CD4-positive, alpha-beta T cell (primary cell): ENCODE results near the gene MSH3. TPM values are rescaled to one million over a fixed set of nuclear protein-coding genes. Genes with fewer than 3 reads are reported as not detected.

ENCODE experiments used
- ATAC-seq: fragments of 200-7000 bp; cut with Tn5 transposase; one replicate; pipeline ENCODE4 v1.10.0; 2022; ENCODE audit warnings: mild to moderate bottlenecking; ENCODE audit not compliant: poor library complexity
- CTCF ChIA-PET: fragments of 350-600 bp; sonication (Branson Sonifier 250); formaldehyde crosslinking; loops from one replicate; lab custom pipeline; 2021; ENCODE audit warnings: antibody characterized with exemption, inconsistent platforms; lab: Charles Lee
- POLR2A ChIA-PET: fragments of 350-600 bp; sonication (Branson Sonifier 250); formaldehyde crosslinking; loops from one replicate; lab custom pipeline; 2021; ENCODE audit warnings: antibody characterized with exemption, inconsistent platforms; lab: Charles Lee
- DNase-seq, 14 experiments: peaks; one replicate each; pipeline ENCODE4 v3.0.0-alpha.2; 2013 to 2020; ENCODE audit warnings: mixed read lengths in 2 of 14
- H3K27ac ChIP-seq, 2 donors: one replicate each; pipeline versions ENCODE4 v1.5.1 to v1.7.0; 2013; ENCODE audit warnings: low read length in 2 of 2, low read depth in 1 of 2, mild to moderate bottlenecking in 1 of 2
- H3K27me3 ChIP-seq, 2 experiments: 1 replicate in 1 of 2; 2 replicates in 1 of 2; pipeline versions ENCODE4 v1.6.1 to v1.7.0; 2013; ENCODE audit warnings: low read length in 2 of 2, control low read depth in 1 of 2, mild to moderate bottlenecking in 1 of 2, moderate library complexity in 1 of 2; ENCODE audit not compliant: insufficient read depth in 2 of 2, control insufficient read depth in 1 of 2
- H3K36me3 ChIP-seq: one replicate; pipeline ENCODE4 v1.6.1; 2013; ENCODE audit warnings: low read length, control low read depth; ENCODE audit not compliant: insufficient read depth
- H3K4me1 ChIP-seq: one replicate; pipeline ENCODE4 v1.6.1; 2013; ENCODE audit warnings: low read length, control low read depth; ENCODE audit not compliant: insufficient read depth
- H3K4me3 ChIP-seq: one replicate; pipeline ENCODE4 v1.5.1; 2013; ENCODE audit warnings: mild to moderate bottlenecking, low read length, moderate library complexity
- H3K9me3 ChIP-seq, 2 experiments: 1 replicate in 1 of 2; 2 replicates in 1 of 2; pipeline versions ENCODE4 v1.6.1 to v1.7.0; 2013; ENCODE audit warnings: low read length in 2 of 2, mild to moderate bottlenecking in 2 of 2, control low read depth in 1 of 2, moderate library complexity in 1 of 2; ENCODE audit not compliant: control insufficient read depth in 1 of 2, insufficient read depth in 1 of 2
- H3K27ac Mint-ChIP-seq: one replicate; pipeline ENCODE4 v1.8.0; 2020; ENCODE audit warnings: mixed read lengths
- H3K27me3 Mint-ChIP-seq: one replicate; pipeline ENCODE4 v1.8.0; 2021; ENCODE audit warnings: mixed read lengths
- H3K36me3 Mint-ChIP-seq: one replicate; pipeline ENCODE4 v1.8.0; 2021; ENCODE audit warnings: low read depth, mixed read lengths
- H3K4me1 Mint-ChIP-seq: one replicate; pipeline ENCODE4 v1.8.0; 2021; ENCODE audit warnings: low read depth, mixed read lengths
- H3K4me3 Mint-ChIP-seq: one replicate; pipeline ENCODE4 v1.8.0; 2020; ENCODE audit warnings: mild to moderate bottlenecking, mixed read lengths
- H3K9me3 Mint-ChIP-seq: one replicate; pipeline ENCODE4 v1.8.0; 2020; ENCODE audit warnings: mixed read lengths
- intact Hi-C, 2 experiments: fragments of 100-400 bp; cut with DNase I in 1 of 2; cut with micrococcal nuclease in 1 of 2; formaldehyde crosslinking; loops; one replicate each; pipeline versions ENCODE4 v1.15.1 to v1.9.0; 2023 to 2025; cut with DNase I, micrococcal nuclease
- total RNA-seq, 174 experiments: library from RNA in 2 of 174; stranded (reverse) in 2 of 174; gene quantifications; one replicate each; pipeline ENCODE4 v1.2.3 and lab custom pipeline; 2021 to 2026
- TF ChIP-seq, protein P1 (sequence below): fragments of 200-600 bp; IDR thresholded peaks from one replicate; pipeline ENCODE4 v1.8.0; 2022; ENCODE audit warnings: antibody characterized with exemption, mild to moderate bottlenecking

Gene MSH3
- total RNA-seq, 2 experiments from 2014 or later: 11.3 to 13.0 TPM

DNA sequence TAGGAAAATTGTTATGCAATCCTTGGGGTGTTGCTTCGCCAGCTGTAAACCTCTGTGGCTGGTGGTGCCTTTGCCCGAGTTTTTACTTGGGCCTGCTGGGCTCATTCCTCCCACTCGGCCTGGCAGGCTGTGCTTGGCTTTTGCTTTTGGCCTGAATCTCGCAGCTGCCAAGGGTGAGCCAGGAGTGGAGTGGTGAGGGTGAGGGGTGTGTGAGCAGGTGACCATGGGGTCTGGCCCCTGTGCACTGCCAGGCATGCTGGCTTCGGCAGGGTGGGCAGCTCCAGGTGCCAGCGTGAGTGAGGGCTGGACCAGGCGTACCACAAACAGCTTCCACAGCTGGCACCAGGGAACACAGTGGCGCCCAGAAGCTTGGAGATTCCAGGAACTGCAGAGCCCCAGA is 12.9 kb downstream of the MSH3 start:
- ATAC-seq: no peak
- Histone ChIP-seq H3K4me3 (no peak overlapping the region), H3K9me3 (no peaks in the 10 kb centered on the region), H3K4me1 (peaks cover 7% of the 10 kb centered on the region), H3K27me3 (no peaks in the 10 kb centered on the region), H3K36me3 (peaks cover 58% of the 10 kb centered on the region), H3K27ac (no peak overlapping the region)
- Mint-ChIP-seq H3K4me3 (no peak overlapping the region), H3K27me3 (no peaks in the 10 kb centered on the region), H3K27ac (no peak overlapping the region), H3K36me3 (peaks cover 82% of the 10 kb centered on the region), H3K4me1 (peaks cover 25% of the 10 kb centered on the region), H3K9me3 (no peaks in the 10 kb centered on the region)
- POLR2A ChIA-PET: interaction anchor here (0.9 to 1.1 kb wide), 2 partner anchors 13 to 30 kb away, joined by 3 read pairs; partner anchors contain the start of genes DHFR and MSH3
- intact Hi-C loops: no loop called here
- TF ChIP-seq, protein P1, sequence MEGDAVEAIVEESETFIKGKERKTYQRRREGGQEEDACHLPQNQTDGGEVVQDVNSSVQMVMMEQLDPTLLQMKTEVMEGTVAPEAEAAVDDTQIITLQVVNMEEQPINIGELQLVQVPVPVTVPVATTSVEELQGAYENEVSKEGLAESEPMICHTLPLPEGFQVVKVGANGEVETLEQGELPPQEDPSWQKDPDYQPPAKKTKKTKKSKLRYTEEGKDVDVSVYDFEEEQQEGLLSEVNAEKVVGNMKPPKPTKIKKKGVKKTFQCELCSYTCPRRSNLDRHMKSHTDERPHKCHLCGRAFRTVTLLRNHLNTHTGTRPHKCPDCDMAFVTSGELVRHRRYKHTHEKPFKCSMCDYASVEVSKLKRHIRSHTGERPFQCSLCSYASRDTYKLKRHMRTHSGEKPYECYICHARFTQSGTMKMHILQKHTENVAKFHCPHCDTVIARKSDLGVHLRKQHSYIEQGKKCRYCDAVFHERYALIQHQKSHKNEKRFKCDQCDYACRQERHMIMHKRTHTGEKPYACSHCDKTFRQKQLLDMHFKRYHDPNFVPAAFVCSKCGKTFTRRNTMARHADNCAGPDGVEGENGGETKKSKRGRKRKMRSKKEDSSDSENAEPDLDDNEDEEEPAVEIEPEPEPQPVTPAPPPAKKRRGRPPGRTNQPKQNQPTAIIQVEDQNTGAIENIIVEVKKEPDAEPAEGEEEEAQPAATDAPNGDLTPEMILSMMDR: no peak
- DNase-seq: no peak
- CTCF ChIA-PET: interaction anchor here (1.2 kb wide), 1 partner anchor 12 kb away, joined by 3 read pairs; no protein-coding TSS in a partner anchor

DNA sequence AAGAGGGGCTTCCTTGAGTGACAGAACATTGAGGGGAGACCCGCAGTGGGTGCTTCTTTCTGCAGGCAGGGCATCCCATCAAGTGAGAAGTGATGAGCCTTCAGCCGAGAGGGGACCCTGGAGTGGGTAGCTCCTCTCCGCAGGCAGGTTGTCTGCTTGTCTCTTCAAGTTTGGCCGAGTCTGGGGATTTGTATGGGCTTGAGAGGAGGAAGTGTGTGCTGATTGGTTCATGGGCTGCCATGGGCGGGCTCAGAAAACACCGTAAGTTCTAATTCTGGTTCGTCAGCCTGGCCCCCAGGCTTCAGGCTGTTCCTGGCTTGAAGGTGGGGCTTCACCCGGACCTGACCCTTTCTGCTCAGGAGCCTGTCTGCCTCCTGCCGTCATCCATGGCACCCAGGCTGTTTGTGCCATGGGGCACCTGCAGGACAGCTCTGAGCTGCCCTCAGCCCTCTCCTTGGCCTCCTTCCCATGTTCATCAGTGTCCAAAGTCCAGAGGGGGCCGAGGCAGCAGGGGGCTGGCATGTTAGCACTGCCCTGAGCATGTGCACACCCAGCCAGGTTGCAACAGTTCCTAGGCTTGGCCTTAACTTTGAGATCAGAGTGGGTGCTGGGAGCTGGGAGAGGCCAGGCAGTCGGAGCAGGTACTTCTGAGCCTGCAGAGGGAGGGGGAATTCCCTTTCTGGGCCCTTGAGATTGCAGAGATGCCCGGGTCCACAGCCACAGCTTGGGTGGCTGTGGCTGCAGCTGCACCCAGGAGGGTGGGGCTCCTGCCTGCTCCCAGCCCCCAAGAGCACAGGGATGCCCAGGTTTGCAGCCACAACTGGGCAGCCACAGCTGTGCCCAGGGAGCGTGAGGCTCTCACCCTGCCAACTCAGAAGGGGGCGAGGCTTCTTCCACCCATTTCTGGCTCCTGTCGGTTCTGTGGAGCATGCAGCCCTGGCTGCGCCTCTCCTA is 13.8 kb downstream of the MSH3 start:
- H3K9me3 Mint-ChIP-seq: no peaks in the 10 kb centered on the region
- ATAC-seq (no peak), DNase-seq (no peak)
- no peaks in the 10 kb centered on the region for H3K27me3 Mint-ChIP-seq
- H3K27ac ChIP-seq: no peak overlapping the region
- H3K4me1 Mint-ChIP-seq: peaks cover 23% of the 10 kb centered on the region
- H3K27ac Mint-ChIP-seq: no peak overlapping the region
- CTCF ChIA-PET: no interaction called here
- TF ChIP-seq, protein P1: no peak
- H3K36me3 ChIP-seq: peaks cover 61% of the 10 kb centered on the region
- H3K4me3 ChIP-seq: no peak overlapping the region
- no peaks in the 10 kb centered on the region for H3K9me3 ChIP-seq
- H3K27me3 ChIP-seq: no peaks in the 10 kb centered on the region
- intact Hi-C loops: no loop called here
- POLR2A ChIA-PET: no interaction called here
- H3K4me1 ChIP-seq: peaks cover 7% of the 10 kb centered on the region
- H3K4me3 Mint-ChIP-seq: no peak overlapping the region
- peaks cover 82% of the 10 kb centered on the region for H3K36me3 Mint-ChIP-seq

DNA sequence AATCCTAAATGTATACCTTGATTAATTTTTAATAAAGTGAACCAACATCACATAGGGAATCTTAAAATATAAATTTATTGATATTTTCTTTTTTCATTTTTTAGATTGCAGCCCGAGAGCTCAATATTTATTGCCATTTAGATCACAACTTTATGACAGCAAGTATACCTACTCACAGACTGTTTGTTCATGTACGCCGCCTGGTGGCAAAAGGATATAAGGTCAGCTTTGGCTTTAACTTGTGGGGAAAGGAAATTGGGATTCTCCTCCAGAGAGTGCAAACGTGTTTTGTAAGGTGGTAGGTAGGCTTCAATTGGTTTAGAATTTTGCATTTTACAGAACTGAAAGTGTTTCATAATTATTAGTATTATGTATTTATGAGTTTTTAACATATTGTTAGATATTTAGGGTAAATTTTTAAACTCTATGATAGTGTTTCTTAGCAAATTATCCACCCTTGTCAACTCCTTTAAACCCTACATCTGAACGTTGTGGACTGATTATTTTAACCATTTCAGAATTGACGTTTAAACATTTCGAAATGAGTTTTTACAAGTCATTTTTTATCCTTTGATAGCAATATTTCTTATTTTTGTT is 17.8 kb downstream of the MSH3 start:
- H3K9me3 Mint-ChIP-seq: no peaks in the 10 kb centered on the region
- intact Hi-C loops: loop anchor here (5.0 to 10.0 kb wide), 4 partner anchors 190 to 580 kb away; no protein-coding TSS in a partner anchor
- peaks cover 82% of the 10 kb centered on the region for H3K36me3 Mint-ChIP-seq
- ATAC-seq (peak; percentile 85), DNase-seq (peak; percentile 33 to 79 (median 56))
- H3K4me1 Mint-ChIP-seq: peaks cover 9% of the 10 kb centered on the region
- Histone ChIP-seq H3K27me3 (no peaks in the 10 kb centered on the region), H3K4me1 (peaks cover 7% of the 10 kb centered on the region), H3K4me3 (no peak overlapping the region), H3K27ac (no peak overlapping the region), H3K9me3 (no peaks in the 10 kb centered on the region), H3K36me3 (peaks cover 63% of the 10 kb centered on the region)
- H3K4me3 Mint-ChIP-seq: no peak overlapping the region
- TF ChIP-seq, protein P1: peak; percentile 86
- CTCF ChIA-PET: interaction anchor here (0.6 to 1.4 kb wide), 6 partner anchors 9 to 1165 kb away, joined by 3 to 16 read pairs (median 4); no protein-coding TSS in a partner anchor
- no peak overlapping the region for H3K27ac Mint-ChIP-seq
- POLR2A ChIA-PET: interaction anchor here (1.0 kb wide), 2 partner anchors 10 to 17 kb away, joined by 3 to 11 read pairs; partner anchors contain the start of genes DHFR and MSH3
- H3K27me3 Mint-ChIP-seq: no peaks in the 10 kb centered on the region
